Immature natural killer cell (primary cell): ENCODE data around the gene GALNT17. TPM values are rescaled to one million over a fixed set of nuclear protein-coding genes. Genes with fewer than 3 reads are reported as not detected.

ENCODE experiments used
- DNase-seq, 3 donors: peaks; one replicate each; pipeline ENCODE4 v3.0.0; 2022; ENCODE audit warnings: mixed read lengths in 1 of 3
- H3K27ac Mint-ChIP-seq, 6 donors: one replicate each; pipeline ENCODE4 v1.8.0; 2020; ENCODE audit warnings: mixed read lengths in 6 of 6, mild to moderate bottlenecking in 5 of 6, inconsistent platforms in 4 of 6, moderate library complexity in 3 of 6
- H3K27me3 Mint-ChIP-seq, 3 donors: one replicate each; pipeline ENCODE4 v1.8.0; 2020 to 2021; ENCODE audit warnings: low read depth in 3 of 3, mild to moderate bottlenecking in 3 of 3, mixed read lengths in 3 of 3, moderate library complexity in 3 of 3, inconsistent platforms in 1 of 3
- H3K36me3 Mint-ChIP-seq, 3 donors: one replicate each; pipeline ENCODE4 v1.8.0; 2020; ENCODE audit warnings: mixed read lengths in 3 of 3, inconsistent platforms in 2 of 3, mild to moderate bottlenecking in 2 of 3
- H3K4me1 Mint-ChIP-seq, 2 donors: one replicate each; pipeline ENCODE4 v1.8.0; 2020; ENCODE audit warnings: inconsistent platforms in 2 of 2, mild to moderate bottlenecking in 2 of 2, mixed read lengths in 2 of 2, moderate library complexity in 1 of 2
- H3K4me3 Mint-ChIP-seq, 5 donors: one replicate each; pipeline ENCODE4 v1.8.0; 2020; ENCODE audit warnings: mild to moderate bottlenecking in 5 of 5, mixed read lengths in 5 of 5, inconsistent platforms in 3 of 5, moderate library complexity in 3 of 5
- H3K9me3 Mint-ChIP-seq, 6 donors: one replicate each; pipeline ENCODE4 v1.8.0; 2020; ENCODE audit warnings: mild to moderate bottlenecking in 6 of 6, mixed read lengths in 6 of 6, inconsistent platforms in 4 of 6, moderate library complexity in 3 of 6
- polyA plus RNA-seq, 3 donors: library from polyadenylated mRNA; unstranded; fragments of 300-500 nt; fragmentation: Illumina TruSeq; gene quantifications; one replicate each; pipeline ENCODE4 v1.2.3, GENCODE V29; 2021

The GALNT17 gene
- polyA plus RNA-seq, 3 donors from 2014 or later = not detected

- Mint-ChIP-seq H3K36me3 (no peaks in the 10 kb centered on the region), H3K27ac (no peak overlapping the region), H3K4me3 (no peak overlapping the region), H3K4me1 (no peaks in the 10 kb centered on the region), H3K27me3 (peaks cover 0 to 3% (median 0%) of the 10 kb centered on the region in 3 donors), H3K9me3 (peaks cover 0 to 20% (median 7%) of the 10 kb centered on the region in 6 donors)
- no peak for DNase-seq
Observed at GRCh38 chr7:71491336-71491735, 359.4 kb downstream of the GALNT17 start.

- Mint-ChIP-seq H3K27ac (no peak overlapping the region), H3K4me1 (no peaks in the 10 kb centered on the region), H3K4me3 (no peak overlapping the region), H3K9me3 (peaks cover 0 to 16% (median 7%) of the 10 kb centered on the region in 6 donors), H3K36me3 (no peaks in the 10 kb centered on the region), H3K27me3 (no peaks in the 10 kb centered on the region)
- no peak for DNase-seq
Observed at GRCh38 chr7:71495828-71496227, 363.9 kb downstream of the GALNT17 start.

- Mint-ChIP-seq H3K36me3 (no peaks in the 10 kb centered on the region), H3K27me3 (no peaks in the 10 kb centered on the region), H3K4me3 (no peak overlapping the region), H3K27ac (no peak overlapping the region), H3K9me3 (peaks cover 0 to 20% (median 9%) of the 10 kb centered on the region in 6 donors), H3K4me1 (no peaks in the 10 kb centered on the region)
- no peak for DNase-seq
Observed at GRCh38 chr7:71497256-71497946, 365.5 kb downstream of the GALNT17 start.

- DNase-seq = no peak
- Mint-ChIP-seq H3K9me3 (peaks cover 0 to 17% (median 9%) of the 10 kb centered on the region in 6 donors), H3K4me1 (no peaks in the 10 kb centered on the region), H3K27ac (no peak overlapping the region), H3K27me3 (no peaks in the 10 kb centered on the region), H3K36me3 (no peaks in the 10 kb centered on the region), H3K4me3 (no peak overlapping the region)
Observed at GRCh38 chr7:71498381-71498780, 366.4 kb downstream of the GALNT17 start.

GRCh38 chr7:71504697-71505441 is 372.9 kb downstream of the GALNT17 start:
- Mint-ChIP-seq H3K27ac (no peak overlapping the region), H3K36me3 (no peaks in the 10 kb centered on the region), H3K27me3 (no peaks in the 10 kb centered on the region), H3K9me3 (peaks cover 0 to 13% (median 10%) of the 10 kb centered on the region in 6 donors), H3K4me1 (no peaks in the 10 kb centered on the region), H3K4me3 (no peak overlapping the region)
- no peak for DNase-seq

- Mint-ChIP-seq H3K9me3 (peaks cover 0 to 16% (median 6%) of the 10 kb centered on the region in 6 donors), H3K27me3 (no peaks in the 10 kb centered on the region), H3K27ac (no peak overlapping the region), H3K4me3 (no peak overlapping the region), H3K36me3 (no peaks in the 10 kb centered on the region), H3K4me1 (no peaks in the 10 kb centered on the region)
- no peak for DNase-seq
Observed at GRCh38 chr7:71506822-71507221, 374.9 kb downstream of the GALNT17 start.

- Mint-ChIP-seq H3K36me3 (no peaks in the 10 kb centered on the region), H3K4me1 (no peaks in the 10 kb centered on the region), H3K4me3 (no peak overlapping the region), H3K9me3 (peaks cover 0 to 15% (median 5%) of the 10 kb centered on the region in 6 donors), H3K27ac (no peak overlapping the region), H3K27me3 (no peaks in the 10 kb centered on the region)
- no peak for DNase-seq
Observed at GRCh38 chr7:71507680-71508602, 376.0 kb downstream of the GALNT17 start.

- no peak for DNase-seq
- no peaks in the 10 kb centered on the region for H3K36me3 Mint-ChIP-seq
- H3K4me1 Mint-ChIP-seq = no peaks in the 10 kb centered on the region
- peaks cover 0 to 3% (median 2%) of the 10 kb centered on the region in 3 donors for H3K27me3 Mint-ChIP-seq
- H3K9me3 Mint-ChIP-seq = peaks cover 0 to 18% (median 6%) of the 10 kb centered on the region in 6 donors
- H3K27ac Mint-ChIP-seq = no peak overlapping the region
- no peak overlapping the region for H3K4me3 Mint-ChIP-seq
Observed at GRCh38 chr7:71509381-71509780, 377.4 kb downstream of the GALNT17 start.

- H3K27me3 Mint-ChIP-seq = peaks cover 0 to 3% (median 2%) of the 10 kb centered on the region in 3 donors
Observed at GRCh38 chr7:71511361-71511807, 379.4 kb downstream of the GALNT17 start.

GRCh38 chr7:71517940-71518699 is 386.2 kb downstream of the GALNT17 start:
- Mint-ChIP-seq H3K27me3 (peaks cover 0 to 3% (median 2%) of the 10 kb centered on the region in 3 donors), H3K27ac (no peak overlapping the region), H3K9me3 (peaks cover 7 to 44% (median 21%) of the 10 kb centered on the region in 6 donors), H3K4me3 (no peak overlapping the region), H3K4me1 (no peaks in the 10 kb centered on the region), H3K36me3 (no peaks in the 10 kb centered on the region)
- DNase-seq = no peak

More at GRCh38 chr7:71511361-71511807, 379.4 kb downstream of the GALNT17 start:
- H3K9me3 Mint-ChIP-seq = peaks cover 0 to 18% (median 10%) of the 10 kb centered on the region in 6 donors
- H3K4me3 Mint-ChIP-seq = no peak overlapping the region
- no peak overlapping the region for H3K27ac Mint-ChIP-seq
- no peaks in the 10 kb centered on the region for H3K4me1 Mint-ChIP-seq
- no peak for DNase-seq
- no peaks in the 10 kb centered on the region for H3K36me3 Mint-ChIP-seq

GRCh38 chr7:71518880-71519279 is 386.9 kb downstream of the GALNT17 start:
- Mint-ChIP-seq H3K36me3 (no peaks in the 10 kb centered on the region), H3K27ac (no peak overlapping the region), H3K27me3 (no peaks in the 10 kb centered on the region), H3K9me3 (peaks cover 7 to 44% (median 21%) of the 10 kb centered on the region in 6 donors), H3K4me1 (no peaks in the 10 kb centered on the region), H3K4me3 (no peak overlapping the region)
- DNase-seq = no peak

GRCh38 chr7:71521506-71521905 is 389.6 kb downstream of the GALNT17 start:
- Mint-ChIP-seq H3K27me3 (no peaks in the 10 kb centered on the region), H3K36me3 (no peaks in the 10 kb centered on the region), H3K4me1 (no peaks in the 10 kb centered on the region), H3K9me3 (peaks cover 7 to 32% (median 16%) of the 10 kb centered on the region in 6 donors), H3K27ac (no peak overlapping the region), H3K4me3 (no peak overlapping the region)
- DNase-seq = no peak

GRCh38 chr7:71526106-71526505 is 394.2 kb downstream of the GALNT17 start:
- Mint-ChIP-seq H3K27ac (no peak overlapping the region), H3K4me1 (no peaks in the 10 kb centered on the region), H3K4me3 (no peak overlapping the region), H3K36me3 (no peaks in the 10 kb centered on the region), H3K9me3 (peaks cover 4 to 21% (median 11%) of the 10 kb centered on the region in 6 donors), H3K27me3 (peaks cover 0 to 2% (median 0%) of the 10 kb centered on the region in 3 donors)
- no peak for DNase-seq
